GM12873 (cell line): ENCODE results near the gene PARVB.

ENCODE experiments used
- CTCF ChIP-seq: IDR thresholded peaks from 2 replicates; pipeline ENCODE4 v1.5.1; 2012; ENCODE audit warnings: low read depth, mild to moderate bottlenecking, moderate library complexity, low read length, control low read depth; ENCODE audit not compliant: insufficient read depth; ENCODE audit errors: missing control alignments

Gene PARVB

GRCh38 chr22:44166498-44167276 lies 142.6 kb downstream of the PARVB start:
- TF ChIP-seq CTCF, result no peak

GRCh38 chr22:44167501-44167900 lies 143.4 kb downstream of the PARVB start:
- TF ChIP-seq CTCF, result no peak

- no peak for TF ChIP-seq CTCF
These were observed 144.1 kb downstream of the PARVB start for GRCh38 chr22:44168206-44168605.

- no peak for TF ChIP-seq CTCF
These were observed 146.4 kb downstream of the PARVB start for GRCh38 chr22:44170470-44170869.

GRCh38 chr22:44171561-44171960 lies 147.5 kb downstream of the PARVB start:
- TF ChIP-seq CTCF, result no peak

- TF ChIP-seq CTCF, result no peak
These were observed 148.4 kb downstream of the PARVB start for GRCh38 chr22:44172370-44173108.

- no peak for TF ChIP-seq CTCF
These were observed 149.1 kb downstream of the PARVB start for GRCh38 chr22:44173154-44173553.
